HG02870 (cell line): ENCODE data around the gene WDR77.

Experiments used
- ATAC-seq: cut with Tn5 transposase; IDR thresholded peaks from one replicate; pipeline ENCODE4 v1.9.1; 2021; ENCODE audit warnings: mild to moderate bottlenecking, moderate library complexity; ENCODE audit not compliant: unreplicated experiment

Gene WDR77

DNA sequence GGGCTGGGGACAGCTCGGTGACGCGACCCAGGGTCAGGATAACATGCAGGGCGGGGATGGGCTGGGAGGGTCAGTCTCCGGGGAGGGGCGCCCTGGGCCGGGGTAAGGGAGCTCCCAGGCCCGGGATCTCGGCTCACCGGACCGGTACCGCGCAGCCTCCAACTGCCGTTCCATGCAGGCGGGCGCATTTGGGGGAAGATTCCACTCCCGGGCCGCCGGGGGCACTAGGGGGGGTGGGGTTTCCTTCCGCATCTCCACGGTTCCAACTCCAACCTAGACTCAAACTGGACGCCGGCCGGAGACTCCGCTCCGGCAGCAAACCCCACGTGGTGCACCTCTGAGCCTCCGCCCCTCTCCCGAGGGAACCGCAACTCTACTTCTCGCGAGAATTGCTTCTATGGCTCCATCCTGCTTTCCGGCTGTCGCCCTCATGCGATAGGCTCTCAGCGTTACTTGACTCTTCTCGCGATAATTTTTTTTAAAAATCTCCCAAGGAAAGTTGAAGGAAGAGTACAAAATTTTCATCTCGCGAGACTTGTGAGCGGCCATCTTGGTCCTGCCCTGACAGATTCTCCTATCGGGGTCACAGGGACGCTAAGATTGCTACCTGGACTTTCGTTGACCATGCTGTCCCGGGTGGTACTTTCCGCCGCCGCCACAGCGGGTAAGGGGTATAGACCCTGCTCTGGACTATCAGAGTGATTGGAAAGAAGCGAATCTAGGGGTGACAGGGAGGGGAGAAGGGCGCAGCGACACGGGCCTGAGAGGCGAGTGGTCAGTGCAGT is at the start of gene WDR77, which contains the start of gene ATP5PB:
WDR77 (minus strand) TSS at position 339 of the 785 bp plus-strand sequence; CDS start at position 252, 87 bp downstream.
ATP5PB (plus strand) TSS at position 547 of the 785 bp plus-strand sequence; CDS start at position 625, 78 bp downstream.
- ATAC-seq = peak; percentile 97

DNA sequence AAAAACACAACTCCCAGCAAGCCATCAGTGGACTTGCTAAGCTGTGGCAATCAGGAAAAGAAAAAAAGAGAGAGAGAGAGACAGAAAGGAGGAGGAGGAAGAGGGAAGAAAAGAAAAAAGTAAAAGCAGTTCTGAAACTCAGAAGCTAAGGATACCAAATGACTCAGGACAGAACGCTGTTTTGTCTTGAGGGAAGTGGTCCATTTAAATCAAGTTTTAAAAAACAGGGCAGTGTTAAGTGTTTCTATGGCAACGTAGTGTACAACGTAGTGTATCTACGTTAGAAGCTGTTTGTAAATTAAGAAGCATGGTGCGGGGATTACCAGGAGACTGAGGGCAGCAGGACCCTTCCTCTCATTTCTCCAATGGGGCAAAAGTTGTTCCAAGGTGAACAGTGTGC is 48.5 kb upstream of the WDR77 start:
- no peak for ATAC-seq

DNA sequence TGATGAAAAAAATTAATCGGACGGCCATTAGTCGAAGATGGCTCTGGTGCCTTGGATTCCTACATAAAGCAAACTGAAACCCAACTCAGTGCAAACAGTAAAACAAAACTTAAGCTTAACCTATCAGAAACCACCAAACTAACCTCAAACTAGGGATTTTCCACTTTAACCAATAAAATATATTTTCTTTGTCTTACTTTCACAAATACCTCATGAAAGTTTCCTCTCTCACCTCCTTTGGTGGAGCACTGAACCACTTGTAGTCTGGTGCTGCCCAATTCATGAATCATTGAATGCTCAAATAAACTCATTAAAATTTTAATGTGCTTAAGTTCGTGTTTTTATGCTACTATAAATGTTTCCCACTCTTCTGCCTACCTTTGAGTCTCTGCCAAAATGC is 47.3 kb upstream of the WDR77 start:
- ATAC-seq = no peak

- ATAC-seq = no peak
Measured at GRCh38 chr1:111491070-111491469, 42.0 kb upstream of the WDR77 start.

DNA sequence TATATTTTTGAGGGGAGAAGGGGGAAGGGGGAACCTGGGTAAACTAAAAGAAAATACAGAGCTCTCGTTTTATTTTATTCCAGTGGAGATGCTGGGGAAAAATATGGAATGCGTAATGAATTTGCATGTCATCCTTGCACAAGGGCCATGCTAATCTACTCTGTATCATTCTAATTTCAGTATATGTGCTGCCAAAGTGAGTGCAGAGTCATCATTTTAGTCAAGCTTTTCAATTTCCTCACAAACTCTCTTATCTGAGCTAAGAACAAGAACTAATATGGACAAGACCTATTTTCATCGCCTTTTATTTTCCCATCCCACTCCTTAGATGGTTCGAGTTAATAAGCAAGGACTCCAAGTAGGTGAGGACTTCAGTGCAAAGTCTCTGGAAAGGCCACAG is 41.2 kb upstream of the WDR77 start:
- ATAC-seq = no peak

DNA sequence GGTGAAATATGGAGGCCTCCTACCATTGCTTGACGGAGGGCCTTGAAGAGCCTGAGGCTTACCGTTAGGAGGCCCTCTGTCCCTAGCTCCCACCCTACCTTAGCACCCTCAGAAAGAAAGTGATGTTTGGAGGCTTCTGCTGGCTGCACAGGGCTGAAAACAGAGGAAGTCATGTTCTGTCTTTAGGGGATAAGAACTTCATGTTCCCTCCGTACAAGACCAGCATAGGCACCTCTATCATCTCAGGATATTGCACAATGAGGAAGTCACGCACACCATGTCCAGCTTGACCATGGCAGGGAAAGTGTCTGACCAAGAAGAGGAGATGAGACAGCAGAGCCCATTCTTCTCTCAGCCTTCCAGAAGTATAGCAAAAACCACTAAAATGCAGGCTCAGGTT is 40.5 kb upstream of the WDR77 start:
- no peak for ATAC-seq

GRCh38 chr1:111488669-111489068 is 39.6 kb upstream of the WDR77 start:
- no peak for ATAC-seq

DNA sequence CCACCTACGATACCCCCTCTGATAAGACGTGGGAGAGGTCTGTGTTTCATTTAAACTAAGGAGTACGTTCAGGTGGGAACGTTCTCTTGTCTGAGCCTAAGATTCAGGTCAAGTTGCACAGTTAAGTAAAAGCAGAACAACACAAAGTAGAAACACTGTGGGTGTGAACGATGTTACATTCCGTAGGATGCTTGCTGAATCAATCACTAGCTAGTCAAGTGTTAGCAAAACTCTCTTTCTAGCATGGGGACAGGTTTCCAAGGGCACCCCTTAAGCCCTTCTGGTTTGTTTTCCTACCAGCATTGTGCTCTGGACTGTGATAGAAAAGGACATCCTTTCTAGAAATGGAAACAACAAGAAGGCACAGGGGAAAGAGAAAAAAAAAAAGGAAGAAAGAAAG is 38.1 kb upstream of the WDR77 start:
- ATAC-seq = no peak

- ATAC-seq = no peak
Measured at GRCh38 chr1:111486431-111486830, 37.4 kb upstream of the WDR77 start.

- ATAC-seq = no peak
Measured at GRCh38 chr1:111484391-111485026, 35.5 kb upstream of the WDR77 start.

DNA sequence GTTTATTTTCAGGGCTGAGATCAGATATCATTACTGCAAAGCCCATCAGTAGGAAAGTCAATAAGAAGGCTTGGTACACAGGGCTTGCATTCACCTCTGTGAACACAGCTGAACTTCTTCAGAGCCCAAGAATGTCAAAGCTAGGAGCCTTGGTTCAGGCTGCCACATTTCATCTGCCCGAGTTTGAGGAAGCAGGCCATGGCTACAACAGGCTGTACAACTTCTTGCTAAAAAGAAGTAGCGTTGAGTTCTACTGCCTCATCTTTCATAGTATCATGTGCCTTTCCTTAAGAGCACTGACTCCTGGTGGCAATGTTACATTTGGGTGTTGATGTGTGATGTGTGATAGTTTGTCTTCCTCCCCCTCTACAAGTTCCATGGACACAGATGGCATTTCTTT is 34.8 kb upstream of the WDR77 start:
- ATAC-seq = no peak

DNA sequence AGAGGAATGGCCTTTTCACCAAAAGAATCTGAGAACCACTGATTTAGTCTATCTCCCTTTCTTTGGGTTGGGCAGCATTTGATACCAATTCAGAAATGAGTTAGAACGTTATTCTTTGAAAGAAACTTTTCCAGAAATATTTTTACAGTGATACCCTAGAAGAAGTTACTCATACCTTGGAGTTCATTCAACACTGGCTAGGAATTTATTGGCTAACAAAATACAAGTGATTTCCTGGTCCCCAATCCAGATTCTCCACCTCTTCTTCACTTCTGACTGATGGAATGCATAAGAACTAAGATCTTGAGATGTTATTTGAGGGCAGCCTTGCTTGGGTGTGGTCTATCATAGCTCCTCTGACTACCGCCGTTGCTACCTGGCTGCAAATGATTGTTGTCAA is 34.1 kb upstream of the WDR77 start:
- ATAC-seq = no peak

GRCh38 chr1:111481387-111482221 is 32.5 kb upstream of the WDR77 start:
- no peak for ATAC-seq

DNA sequence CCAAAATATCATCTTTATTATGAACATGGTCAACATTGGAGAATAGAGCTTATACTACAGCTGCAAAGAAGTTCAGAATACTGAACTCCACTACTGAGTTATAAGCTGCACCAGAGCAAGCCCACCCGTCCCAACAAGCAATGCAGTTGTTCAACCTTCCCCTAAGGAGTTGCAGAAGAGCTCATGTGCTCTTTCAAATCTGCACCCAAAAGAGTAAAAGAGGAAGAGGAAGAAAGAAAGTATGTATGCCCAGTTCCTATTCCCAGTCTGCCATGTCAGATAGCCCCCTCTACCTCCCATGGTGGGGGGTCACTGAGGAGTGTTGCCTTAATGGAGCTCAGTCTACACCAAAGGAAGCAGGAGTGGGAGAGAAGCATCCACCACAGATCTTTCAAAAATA is 31.6 kb upstream of the WDR77 start:
- no peak for ATAC-seq

DNA sequence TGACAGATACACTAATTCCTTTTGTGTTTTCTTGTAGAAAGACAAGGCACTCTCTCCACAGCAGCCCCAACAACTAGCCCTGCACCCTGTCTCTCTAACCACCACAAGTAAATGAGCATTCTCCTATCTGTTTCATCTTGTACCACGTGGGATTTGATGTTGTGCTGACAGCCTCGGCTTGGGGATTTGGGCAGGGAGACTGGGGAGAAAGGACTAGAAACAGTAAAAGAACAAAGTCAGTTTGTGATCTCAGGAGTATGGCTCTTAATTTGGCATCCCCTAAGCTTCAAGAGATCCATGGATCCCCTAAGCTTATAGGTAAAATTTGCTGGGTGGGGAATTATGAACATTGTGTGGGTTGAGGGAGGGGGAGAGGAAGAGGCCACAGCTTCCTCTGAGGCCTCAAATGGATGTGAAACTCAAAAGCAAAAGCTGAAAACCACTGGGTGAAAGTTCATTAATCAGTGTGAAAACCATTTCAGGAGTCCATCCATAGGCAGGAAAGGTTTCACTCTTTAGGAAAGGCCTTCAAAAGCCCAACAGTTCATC is 27.8 kb upstream of the WDR77 start:
- ATAC-seq = peak; percentile 74

DNA sequence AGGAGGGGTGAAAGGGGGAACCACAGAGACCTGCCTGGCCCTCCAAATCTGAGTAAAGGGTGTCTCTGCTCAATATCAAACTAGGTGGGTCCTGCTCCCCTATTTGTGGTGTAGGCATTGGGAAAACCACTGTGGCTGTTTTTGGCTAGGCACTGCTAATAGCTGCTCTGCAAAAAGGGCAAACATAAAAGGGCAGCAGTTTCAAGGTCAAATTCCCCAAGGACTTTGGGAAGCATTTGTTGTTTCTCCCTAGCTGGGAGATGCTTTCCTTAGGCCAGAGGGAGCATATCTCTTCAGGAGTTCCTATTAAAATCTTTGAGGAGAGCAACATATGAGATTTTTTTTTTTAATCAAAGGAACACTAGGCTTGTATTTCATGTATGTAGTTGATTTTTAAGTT is 27.2 kb upstream of the WDR77 start:
- no peak for ATAC-seq

- no peak for ATAC-seq
Measured at GRCh38 chr1:111475701-111476100, 26.6 kb upstream of the WDR77 start.

DNA sequence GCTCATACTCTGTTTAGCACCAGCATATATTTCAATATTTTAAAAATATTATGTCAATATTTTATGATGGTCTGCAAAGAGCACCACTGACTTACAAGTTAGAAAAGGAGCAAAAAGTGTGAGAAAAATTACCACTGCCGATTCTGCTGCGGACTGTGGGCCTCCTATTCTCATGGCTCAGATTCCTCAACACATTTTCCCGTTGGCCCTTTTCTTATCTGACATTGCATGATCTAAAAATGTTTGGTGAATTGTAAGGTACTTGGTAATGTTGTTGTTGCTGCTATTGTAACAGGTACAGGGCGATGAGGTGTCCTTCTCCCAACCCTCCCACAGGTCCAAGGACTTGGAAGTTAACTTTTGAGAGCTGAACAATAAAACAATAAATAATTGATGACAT is 25.5 kb upstream of the WDR77 start:
- no peak for ATAC-seq

GRCh38 chr1:111474106-111474505 is 25.1 kb upstream of the WDR77 start:
- ATAC-seq = no peak

DNA sequence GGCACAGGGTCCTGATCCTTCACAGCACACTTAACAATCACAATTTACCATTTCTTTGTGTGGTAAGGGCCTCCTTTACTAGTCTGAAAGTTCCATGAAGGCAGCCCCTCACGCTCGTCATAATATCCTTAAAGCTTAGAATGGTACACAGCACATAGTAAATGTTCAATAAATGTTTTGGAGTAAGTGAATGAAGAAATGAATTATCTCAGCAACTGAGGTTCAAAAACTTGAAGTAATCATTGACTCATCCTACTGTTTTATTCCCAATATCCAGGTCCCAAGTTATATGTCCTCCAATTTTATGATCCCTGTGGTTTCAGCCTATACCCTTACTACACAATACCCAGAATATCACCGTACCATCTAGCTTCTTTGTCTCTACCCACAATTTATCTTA is 22.5 kb upstream of the WDR77 start:
- no peak for ATAC-seq

DNA sequence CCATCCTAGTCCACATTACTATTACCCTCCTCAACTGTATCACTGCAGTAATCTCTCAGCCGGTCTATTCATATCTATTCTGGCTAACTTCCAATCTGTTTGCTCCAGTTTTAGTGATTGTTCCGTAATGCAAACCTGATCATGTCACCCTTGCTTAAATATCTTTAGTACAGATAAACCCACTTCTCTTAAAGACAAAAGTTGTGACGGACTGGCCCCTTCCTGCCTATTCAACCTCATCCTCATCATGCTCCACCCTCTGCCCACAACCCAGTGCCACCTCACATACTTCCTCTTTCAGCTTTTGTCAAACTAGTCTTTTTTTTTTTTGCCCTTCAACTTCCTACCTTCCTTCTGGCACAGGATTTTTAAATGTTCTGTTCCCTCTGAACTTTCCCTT is 22.0 kb upstream of the WDR77 start:
- no peak for ATAC-seq
